Sigmoid colon (tissue), 7 donors: ENCODE results near the gene BANP. TPM values are rescaled to one million over a fixed set of nuclear protein-coding genes. Genes with fewer than 3 reads are reported as not detected.
"Not testable (repeated sequence)": the region's sequence is repeated elsewhere in the genome, so short reads cannot be mapped to it uniquely, and the experiment has no call there.

ENCODE experiments used
- DNase-seq: peaks from one replicate; pipeline ENCODE4 v3.0.0-alpha.2; 2019
- H3K27ac ChIP-seq, 4 donors: fragments of 200-600 bp; sonication (generic); one replicate each; pipeline ENCODE4 v1.5.1; 2016 to 2019; ENCODE audit warnings: mild to moderate bottlenecking in 1 of 4
- H3K27me3 ChIP-seq, 3 donors: fragments of 200-600 bp; sonication (generic); one replicate each; pipeline ENCODE4 v1.5.1; 2019; ENCODE audit warnings: mild to moderate bottlenecking in 1 of 3
- H3K36me3 ChIP-seq, 4 donors: fragments of 200-600 bp; sonication (generic); one replicate each; pipeline ENCODE4 v1.5.1; 2016 to 2019
- H3K4me1 ChIP-seq, 4 donors: fragments of 200-600 bp; sonication (generic); one replicate each; pipeline ENCODE4 v1.5.1; 2017 to 2019
- H3K4me3 ChIP-seq, 4 donors: fragments of 200-600 bp; sonication (generic); one replicate each; pipeline ENCODE4 v1.5.1; 2017 to 2019; ENCODE audit warnings: mild to moderate bottlenecking in 2 of 4, moderate library complexity in 1 of 4
- H3K9me3 ChIP-seq, 4 donors: fragments of 200-600 bp in 3 of 4; sonication (generic) in 3 of 4; one replicate each; pipeline versions ENCODE4 v1.5.1 to v1.6.1; 2013 to 2019
- CTCF ChIP-seq, 4 experiments: fragments of 450-650 bp in 3 of 4; fragments of 200-600 bp in 1 of 4; IDR thresholded peaks; one replicate each; pipeline ENCODE4 v1.5.1; 2016 to 2019; ENCODE audit warnings: antibody characterized with exemption in 4 of 4, mild to moderate bottlenecking in 3 of 4, moderate library complexity in 2 of 4
- EP300 ChIP-seq, 4 donors: sonication (generic); formaldehyde crosslinking; IDR thresholded peaks; one replicate each; pipeline ENCODE4 v1.6.1; 2017; ENCODE audit warnings: antibody characterized with exemption in 4 of 4
- POLR2A ChIP-seq, 2 donors: fragments of 450-650 bp; IDR thresholded peaks; one replicate each; pipeline ENCODE4 v1.6.1; 2016; ENCODE audit warnings: antibody characterized with exemption in 2 of 2, mild to moderate bottlenecking in 2 of 2, moderate library complexity in 2 of 2
- POLR2AphosphoS5 ChIP-seq, 4 donors: sonication (generic); formaldehyde crosslinking; IDR thresholded peaks; one replicate each; pipeline ENCODE4 v1.6.1; 2017; ENCODE audit warnings: antibody characterized with exemption in 4 of 4
- WGBS, 2 donors: extraction: QIAGEN DNeasy Blood & Tissue Kit; methylation state at CpG; one replicate each; pipeline ENCODE4 v1.1.7; 2013; 5-methylcytosine and 5-hydroxymethylcytosine counted together
- intact Hi-C: fragments of 100-400 bp; cut with DNase I; formaldehyde crosslinking; loops from one replicate; pipeline ENCODE4 v1.15.1; 2023
- polyA plus RNA-seq, 3 donors: library from polyadenylated mRNA; stranded (reverse); fragments of 200-250 nt; gene quantifications; one replicate each; pipeline ENCODE4 v1.2.3, GENCODE V29; 2013
- total RNA-seq, 4 donors: library from RNA; depleted of rRNA; stranded (reverse); fragments of >200 nt; gene quantifications; one replicate each; pipeline ENCODE4 v1.1.0, GENCODE V29; 2016
- donor health status: healthy with polysubstance abuse.
- donor health status: Bipolar disorder and iron deficiency.
- donor health status: healthy.

The BANP gene
- total and polyA plus RNA-seq, 7 donors: 8.4 to 31.0 (median 17.4) TPM

GRCh38 chr16:88101623-88102105 lies 150.4 kb downstream of the BANP start:
- Histone ChIP-seq H3K4me1 (peaks cover 0 to 13% (median 6%) of the 10 kb centered on the region in 4 donors), H3K27me3 (peaks cover 6 to 56% (median 37%) of the 10 kb centered on the region in 3 donors)
- H3K27ac ChIP-seq, H3K36me3 ChIP-seq, intact Hi-C loops, H3K4me3 ChIP-seq, DNase-seq, H3K9me3 ChIP-seq: not testable (repeated sequence)
- WGBS, 2 donors: 29 to 39% methylated on average over 21 of the region's 21 CpGs

GRCh38 chr16:88102597-88102996 lies 151.4 kb downstream of the BANP start:
- Histone ChIP-seq H3K4me3 (no peak overlapping the region), H3K9me3 (peaks cover 0 to 5% (median 0%) of the 10 kb centered on the region in 4 donors), H3K36me3 (no peaks in the 10 kb centered on the region), H3K27ac (no peak overlapping the region), H3K27me3 (peaks cover 6 to 56% (median 37%) of the 10 kb centered on the region in 3 donors), H3K4me1 (peaks cover 0 to 13% (median 6%) of the 10 kb centered on the region in 4 donors)
- TF ChIP-seq EP300 (IDR thresholded peaks at IDR 0.05): no peak
- TF ChIP-seq POLR2A (IDR thresholded peaks at IDR 0.05): no peak
- TF ChIP-seq POLR2AphosphoS5 (IDR thresholded peaks at IDR 0.05): no peak
- TF ChIP-seq CTCF (IDR thresholded peaks at IDR 0.05): no peak
- WGBS, 2 donors: 89 to 91% methylated on average over 17 of the region's 17 CpGs
- no peak for DNase-seq
- intact Hi-C loops: no loop called here

GRCh38 chr16:88103011-88103410 lies 151.8 kb downstream of the BANP start:
- WGBS, 2 donors: 88 to 91% methylated on average over 15 of the region's 15 CpGs
- Histone ChIP-seq H3K4me3 (no peak overlapping the region), H3K9me3 (peaks cover 0 to 5% (median 0%) of the 10 kb centered on the region in 4 donors), H3K4me1 (peaks cover 0 to 13% (median 6%) of the 10 kb centered on the region in 4 donors), H3K36me3 (no peaks in the 10 kb centered on the region), H3K27ac (no peak overlapping the region), H3K27me3 (peaks cover 6 to 56% (median 37%) of the 10 kb centered on the region in 3 donors)
- intact Hi-C loops: no loop called here
- DNase-seq: no peak
- TF ChIP-seq CTCF (IDR thresholded peaks at IDR 0.05) (no peak), EP300 (IDR thresholded peaks at IDR 0.05) (no peak), POLR2A (IDR thresholded peaks at IDR 0.05) (no peak), POLR2AphosphoS5 (IDR thresholded peaks at IDR 0.05) (no peak)

- Histone ChIP-seq H3K27ac (no peak overlapping the region), H3K27me3 (peaks cover 6 to 49% (median 31%) of the 10 kb centered on the region in 3 donors), H3K4me3 (no peak overlapping the region), H3K4me1 (peaks cover 0 to 13% (median 6%) of the 10 kb centered on the region in 4 donors), H3K36me3 (no peaks in the 10 kb centered on the region), H3K9me3 (no peaks in the 10 kb centered on the region)
- WGBS, 2 donors: 84 to 89% methylated on average over 28 of the region's 28 CpGs
- no peak for TF ChIP-seq POLR2AphosphoS5 (IDR thresholded peaks at IDR 0.05)
- no peak for TF ChIP-seq POLR2A (IDR thresholded peaks at IDR 0.05)
- no peak for TF ChIP-seq EP300 (IDR thresholded peaks at IDR 0.05)
- TF ChIP-seq CTCF (IDR thresholded peaks at IDR 0.05): no peak
- intact Hi-C loops: no loop called here
- DNase-seq: no peak
Observed at GRCh38 chr16:88103581-88104188, 152.5 kb downstream of the BANP start.

GRCh38 chr16:88104363-88104762 lies 153.1 kb downstream of the BANP start:
- H3K9me3 ChIP-seq, H3K27ac ChIP-seq, intact Hi-C loops, H3K4me3 ChIP-seq, DNase-seq, H3K36me3 ChIP-seq: not testable (repeated sequence)
- 83 to 85% methylated on average over 17 of the region's 17 CpGs for WGBS, 2 donors
- Histone ChIP-seq H3K27me3 (peaks cover 6 to 42% (median 30%) of the 10 kb centered on the region in 3 donors), H3K4me1 (peaks cover 0 to 13% (median 6%) of the 10 kb centered on the region in 4 donors)

GRCh38 chr16:88105574-88106140 lies 154.4 kb downstream of the BANP start:
- H3K9me3 ChIP-seq, H3K36me3 ChIP-seq, DNase-seq, H3K27ac ChIP-seq, H3K4me3 ChIP-seq, intact Hi-C loops: not testable (repeated sequence)
- WGBS, 2 donors: 81 to 87% methylated on average over 7 of the region's 7 CpGs
- Histone ChIP-seq H3K4me1 (peaks cover 0 to 11% (median 5%) of the 10 kb centered on the region in 4 donors), H3K27me3 (peaks cover 6 to 29% (median 22%) of the 10 kb centered on the region in 3 donors)

- H3K9me3 ChIP-seq, H3K36me3 ChIP-seq, H3K4me3 ChIP-seq, H3K27ac ChIP-seq, H3K4me1 ChIP-seq, intact Hi-C loops, DNase-seq: not testable (repeated sequence)
- WGBS, 2 donors: 93 to 95% methylated on average over 12 of the region's 12 CpGs
- H3K27me3 ChIP-seq: peaks cover 0 to 20% (median 15%) of the 10 kb centered on the region in 3 donors
Observed at GRCh38 chr16:88106566-88106965, 155.3 kb downstream of the BANP start.
